Measurements from ENCODE around the gene MT4.
"Not testable (repeated sequence)": the region's sequence is repeated elsewhere in the genome, so short reads cannot be mapped to it uniquely, and the experiment has no call there.

The MT4 gene

DNA sequence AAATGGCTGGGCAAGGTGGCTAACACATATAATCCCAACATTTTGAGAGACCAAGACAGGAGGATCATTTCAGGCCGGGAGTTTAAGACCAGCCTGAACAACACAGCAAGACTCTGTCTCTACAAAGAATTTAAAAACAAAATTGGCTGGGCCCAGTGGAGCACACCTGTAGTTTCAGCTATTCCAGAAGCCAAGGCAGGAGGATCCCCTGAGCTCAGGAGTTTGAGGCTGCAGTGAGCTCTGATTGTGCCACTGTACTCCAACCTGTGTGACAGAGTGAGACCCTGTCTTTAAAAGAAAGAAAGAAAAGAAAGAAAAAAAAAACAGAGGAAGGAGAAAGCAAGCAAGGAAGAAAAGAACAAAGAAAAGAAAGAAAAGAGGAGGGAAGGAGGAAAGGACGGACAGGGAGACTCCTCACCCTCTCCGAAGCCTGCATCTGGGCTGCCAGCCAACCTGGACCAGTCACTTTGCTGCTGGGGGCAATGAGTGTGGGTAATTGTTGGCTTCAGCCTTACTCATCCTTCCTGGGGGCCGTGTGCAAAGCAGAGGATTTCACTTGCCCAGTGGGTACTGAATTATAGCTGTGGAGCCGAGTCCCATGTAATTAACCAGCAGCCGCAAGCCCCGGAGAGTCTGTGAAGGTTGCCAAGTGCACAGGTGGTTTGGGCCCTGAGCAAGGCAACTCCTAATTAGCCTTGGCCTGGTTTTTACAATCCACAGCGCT is 6.7 kb upstream of the MT4 start:
- DNase-seq (ENCODE audit: low read depth in 2 of 3, low spot score in 2 of 3) = no peak

DNA sequence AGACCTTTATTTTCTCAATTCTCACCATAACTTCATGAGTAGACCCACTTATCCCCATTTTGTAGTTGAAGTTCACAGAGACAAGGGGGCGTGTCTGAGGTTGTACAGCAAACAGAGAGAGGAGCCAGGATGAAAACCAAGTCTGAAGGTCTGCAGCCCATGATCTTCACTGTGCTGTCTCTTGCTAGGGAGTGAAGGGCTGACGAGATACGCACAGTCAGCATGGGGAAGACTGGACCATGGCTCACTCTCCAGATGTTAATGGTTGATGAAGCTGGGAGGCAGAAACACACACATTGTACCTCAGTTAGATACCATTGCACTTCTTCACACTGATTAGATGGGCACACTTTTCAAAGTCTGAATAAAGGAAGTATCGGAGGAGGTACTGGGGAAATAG is 5.8 kb upstream of the MT4 start:
- DNase-seq (ENCODE audit: low read depth in 2 of 3, low spot score in 2 of 3) = no peak

DNA sequence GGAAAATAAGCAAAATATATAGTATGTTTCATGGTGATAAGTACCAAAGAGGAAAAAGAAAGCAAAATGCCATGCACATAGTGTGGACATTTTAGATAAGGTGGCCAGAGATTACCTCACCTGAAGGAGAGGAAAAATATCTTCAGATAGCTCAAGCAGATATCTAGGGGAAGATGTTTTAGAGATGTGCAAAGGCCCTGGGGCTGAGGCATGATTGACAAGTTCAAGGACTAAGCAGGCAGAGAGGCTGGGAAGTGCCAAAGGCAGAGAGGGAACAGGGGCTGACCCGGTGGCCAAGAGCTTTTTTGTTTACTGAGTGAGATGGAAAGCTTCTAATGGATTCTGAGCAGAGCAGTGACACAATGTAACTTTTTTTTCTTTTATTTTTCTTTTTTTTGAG is 4.4 kb upstream of the MT4 start:
- DNase-seq (ENCODE audit: low read depth in 2 of 3, low spot score in 2 of 3) = no peak

DNA sequence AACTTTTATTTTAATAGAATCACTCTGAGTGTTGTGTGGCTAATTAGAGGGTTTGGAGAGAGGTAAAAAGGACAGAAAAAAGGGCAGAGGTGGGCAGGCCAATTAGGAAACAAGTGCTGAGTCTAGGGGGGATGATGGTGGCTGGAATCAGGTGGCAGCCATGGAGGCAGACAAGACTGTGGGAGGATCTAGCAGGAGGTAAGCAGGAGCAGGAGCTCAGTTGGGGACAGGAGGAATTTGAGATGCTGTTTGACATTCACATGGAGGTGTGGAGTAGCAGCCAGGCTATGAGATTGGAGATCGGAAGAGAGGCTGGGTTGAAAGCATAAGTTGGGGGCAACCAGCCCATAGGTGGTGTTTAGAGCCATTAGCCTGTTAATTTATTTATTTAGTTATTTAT is 3.7 kb upstream of the MT4 start:
- DNase-seq (ENCODE audit: low read depth in 2 of 3, low spot score in 2 of 3) = no peak

DNA sequence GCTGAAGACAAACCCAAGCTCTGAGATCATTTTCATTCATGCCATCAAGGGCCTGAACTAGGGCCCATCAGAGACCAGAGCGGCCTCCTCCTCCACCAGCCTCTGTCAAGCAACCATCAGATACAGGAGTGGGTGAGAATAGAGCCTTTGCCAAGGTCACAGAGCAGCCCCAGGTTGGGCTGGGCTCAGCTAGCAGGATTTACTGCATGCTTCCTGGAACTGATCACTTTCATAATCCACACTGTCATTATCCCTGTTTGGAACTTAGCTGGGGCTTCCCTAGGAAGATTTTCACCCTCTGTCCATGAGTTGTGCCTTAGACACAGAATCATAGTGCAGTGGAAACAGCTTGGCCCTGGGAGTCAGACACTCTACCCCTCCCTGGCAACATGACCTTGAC is 5.1 kb downstream of the MT4 start:
- DNase-seq (ENCODE audit: low read depth in 2 of 3, low spot score in 2 of 3) = no peak

DNA sequence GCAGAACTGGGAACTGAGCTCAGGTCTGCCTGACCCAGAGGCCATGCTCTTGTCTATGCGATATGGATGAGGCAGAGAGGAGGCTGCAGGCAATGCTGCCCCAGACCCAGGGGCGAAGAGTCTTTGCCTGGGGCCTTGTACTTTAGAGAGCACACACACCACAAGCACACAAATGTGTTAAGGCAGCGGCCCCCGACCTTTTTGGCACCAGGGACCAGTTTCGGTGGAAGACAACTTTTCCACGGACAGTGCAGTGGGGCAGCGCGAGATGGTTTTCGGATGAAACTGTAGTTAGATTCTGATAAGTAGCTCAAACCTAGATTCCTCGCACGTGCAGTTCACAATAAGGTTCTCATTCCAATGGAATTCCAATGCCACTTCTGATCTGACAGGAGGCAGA is 6.7 kb downstream of the MT4 start:
- DNase-seq (ENCODE audit: low read depth in 2 of 3, low spot score in 2 of 3) = no peak

DNA sequence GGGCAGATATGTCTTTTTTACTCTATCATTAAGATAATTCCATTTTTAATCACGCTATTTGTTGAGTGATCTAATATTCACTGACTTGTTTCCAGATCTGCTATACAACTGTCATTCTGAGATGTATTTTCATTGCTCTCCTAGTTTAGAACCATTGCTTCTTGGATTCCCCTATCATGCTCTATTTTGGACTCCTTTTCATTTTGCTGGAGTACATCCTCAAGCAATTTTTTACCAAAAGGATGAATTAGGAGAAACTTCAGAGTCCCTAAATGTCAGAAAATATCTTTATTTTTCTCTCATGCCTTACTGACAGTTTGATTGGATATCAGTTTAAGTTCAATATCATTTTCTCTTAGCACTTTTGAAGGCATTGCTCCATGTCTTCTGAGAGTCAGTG is 9.8 kb downstream of the MT4 start:
- no peak for DNase-seq (ENCODE audit: low read depth in 2 of 3, low spot score in 2 of 3)

DNA sequence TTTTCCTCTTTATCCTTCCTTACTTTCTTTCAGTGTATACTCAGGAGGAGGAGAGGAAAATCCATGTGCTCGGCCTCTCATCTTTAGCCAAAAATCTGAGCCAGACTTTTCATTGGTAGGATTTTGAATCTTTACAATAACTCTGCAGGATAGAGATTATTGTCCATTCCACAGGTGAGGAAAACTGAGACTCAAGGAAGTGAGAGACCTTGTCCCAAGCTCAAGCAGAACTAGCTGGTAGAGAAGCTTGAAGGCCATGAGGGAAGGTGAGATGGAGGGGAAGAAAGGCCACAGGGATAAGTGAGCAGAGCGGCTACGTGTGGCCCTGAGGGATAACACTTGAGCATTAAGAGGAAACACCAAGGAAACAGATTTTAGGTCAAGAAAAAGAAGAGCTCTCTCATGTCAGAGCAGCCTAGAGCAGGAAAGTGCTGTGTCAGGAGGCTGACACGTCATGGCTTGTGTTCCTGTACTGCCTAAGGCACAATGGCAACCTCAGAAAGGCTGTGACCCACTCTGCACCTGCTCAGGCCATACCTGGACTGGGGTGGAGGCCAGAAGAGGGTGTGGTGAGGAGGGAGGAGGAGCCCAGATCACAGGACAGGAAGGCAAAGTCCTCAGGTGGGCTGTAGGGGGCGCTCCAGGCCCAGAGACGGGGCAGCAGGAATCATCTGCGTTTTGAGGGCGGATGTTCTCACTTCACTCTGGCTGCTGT is 11.9 kb downstream of the MT4 start:
- DNase-seq (ENCODE audit: low read depth in 2 of 3, low spot score in 2 of 3) = peak; percentile 51 to 82 (median 76)

DNA sequence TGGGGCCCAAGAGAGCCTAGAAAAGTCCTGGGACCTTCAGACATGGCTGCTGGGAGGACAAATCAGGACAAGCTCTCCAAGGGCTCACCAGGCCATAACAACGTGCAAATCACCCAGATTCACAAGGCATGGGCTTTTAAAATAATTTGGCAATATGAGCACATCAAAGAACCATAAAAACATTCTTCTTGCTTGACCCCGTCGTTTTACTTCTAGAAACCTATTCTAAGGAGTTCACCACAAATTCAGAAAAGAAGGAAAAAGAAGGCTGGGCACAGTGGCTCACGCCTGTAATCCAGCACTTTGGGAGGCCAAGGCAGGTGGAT is 12.4 kb downstream of the MT4 start:
- DNase-seq (ENCODE audit: low read depth in 2 of 3, low spot score in 2 of 3) = no peak

DNA sequence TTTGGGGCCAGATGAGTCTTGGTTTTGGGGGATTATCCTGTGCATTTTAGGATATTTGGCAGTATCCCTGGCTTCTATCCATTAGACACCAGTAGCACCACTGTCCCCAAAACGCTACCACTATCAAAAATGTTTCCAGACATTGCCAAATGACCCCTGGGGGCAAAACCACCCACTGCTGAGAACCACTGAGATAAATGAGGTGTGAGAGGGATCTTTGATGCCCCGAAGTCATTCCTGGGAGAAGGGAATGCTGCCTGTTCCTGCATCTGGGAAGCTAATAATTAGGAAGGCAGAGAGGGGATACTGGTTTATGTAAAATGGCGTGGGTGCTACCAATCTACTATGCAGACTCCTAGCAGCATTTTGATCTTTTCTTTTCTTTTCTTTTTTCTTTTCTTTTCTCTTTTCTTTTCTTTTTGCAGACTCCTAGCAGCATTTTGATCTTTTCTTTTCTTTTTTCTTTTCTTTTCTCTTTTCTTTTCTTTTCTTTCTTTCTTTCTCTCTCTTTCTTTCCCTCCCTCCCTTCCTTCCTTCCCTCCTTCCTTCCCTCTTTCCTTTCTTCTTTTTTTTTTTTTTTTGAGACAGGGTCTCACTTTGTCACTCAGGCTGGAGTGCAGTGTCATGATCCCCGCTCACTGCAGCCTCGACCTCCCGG is 15.6 kb downstream of the MT4 start:
- no peak for DNase-seq (ENCODE audit: low read depth in 2 of 3, low spot score in 2 of 3)

DNA sequence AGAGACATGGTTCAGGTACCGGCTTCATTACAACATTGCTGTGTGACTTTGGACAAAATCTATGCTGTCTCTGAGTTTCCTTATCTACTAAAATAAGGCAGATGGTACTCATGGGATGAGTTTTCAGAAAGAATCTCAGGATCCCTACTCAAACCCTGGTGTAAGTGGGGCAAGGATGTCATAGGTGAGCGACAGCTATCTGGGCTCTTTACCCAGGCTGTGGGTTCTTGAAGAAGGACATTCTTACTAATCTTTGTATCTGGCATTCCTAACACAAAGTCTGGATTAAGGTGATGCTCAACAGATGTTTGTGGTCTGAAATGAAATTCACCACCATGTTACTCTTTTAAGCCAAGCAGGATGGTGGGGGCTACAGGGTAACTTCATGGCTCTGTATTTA is 18.0 kb downstream of the MT4 start:
- DNase-seq (ENCODE audit: low read depth in 2 of 3, low spot score in 2 of 3) = not testable (repeated sequence)

DNA sequence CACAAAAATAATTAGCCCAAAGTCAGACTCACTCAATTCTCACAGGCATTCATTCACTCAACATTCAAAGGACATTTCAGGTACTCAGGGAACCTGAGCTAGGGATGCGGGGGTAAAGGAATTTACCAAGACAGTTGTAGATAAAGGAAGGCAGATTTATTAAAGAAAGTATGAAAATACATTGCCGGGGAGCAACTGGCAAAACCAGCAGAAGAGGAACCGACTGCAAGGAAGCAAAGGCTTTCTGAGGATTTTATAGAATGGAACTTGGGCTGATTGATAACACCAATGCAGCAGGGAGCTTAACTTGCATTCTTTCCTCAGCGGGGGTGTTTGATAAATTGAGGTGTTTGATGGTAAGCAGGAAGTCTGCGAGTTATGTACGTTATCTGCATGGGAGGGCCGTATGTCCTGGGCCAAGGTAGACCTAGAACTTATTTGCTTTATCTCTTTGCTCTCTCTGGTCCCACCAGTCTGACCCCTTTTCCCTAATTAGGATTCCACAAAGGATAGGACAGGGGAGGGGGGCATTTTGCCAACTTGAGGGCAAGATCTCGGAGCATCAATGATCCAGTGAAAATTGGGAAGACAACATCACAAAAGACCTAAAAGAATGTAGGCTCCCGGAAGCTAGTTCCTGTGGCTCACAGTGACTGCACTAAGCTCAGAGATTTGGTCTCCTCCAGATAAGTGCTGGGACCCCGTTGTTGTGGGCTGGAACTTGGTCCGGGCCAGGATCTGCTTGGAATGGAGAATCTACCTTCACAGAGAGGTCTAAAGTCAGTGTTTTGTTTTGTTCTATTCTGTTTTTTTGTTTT is 18.7 kb downstream of the MT4 start:
- DNase-seq (ENCODE audit: low read depth in 2 of 3, low spot score in 2 of 3) = no peak

DNA sequence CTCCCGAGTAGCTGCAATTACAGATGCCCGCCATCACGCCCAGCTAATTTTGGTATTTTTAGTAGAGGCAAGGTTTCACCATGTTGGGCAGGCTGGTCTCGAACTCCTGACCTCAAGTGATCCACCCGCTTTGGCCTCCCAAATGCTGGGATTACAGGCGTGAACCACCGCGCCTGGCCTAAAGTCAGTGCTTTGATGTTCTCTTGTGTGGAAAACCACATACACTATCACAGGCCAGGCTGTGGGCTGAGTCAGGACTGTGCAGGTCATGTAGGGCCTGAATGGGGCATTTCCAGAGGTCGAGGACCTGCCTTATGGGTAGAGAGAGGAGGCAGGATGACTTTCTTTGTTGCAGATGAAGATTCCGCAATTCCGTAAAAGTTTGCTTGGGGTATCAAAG is 19.4 kb downstream of the MT4 start:
- no peak for DNase-seq (ENCODE audit: low read depth in 2 of 3, low spot score in 2 of 3)

DNA sequence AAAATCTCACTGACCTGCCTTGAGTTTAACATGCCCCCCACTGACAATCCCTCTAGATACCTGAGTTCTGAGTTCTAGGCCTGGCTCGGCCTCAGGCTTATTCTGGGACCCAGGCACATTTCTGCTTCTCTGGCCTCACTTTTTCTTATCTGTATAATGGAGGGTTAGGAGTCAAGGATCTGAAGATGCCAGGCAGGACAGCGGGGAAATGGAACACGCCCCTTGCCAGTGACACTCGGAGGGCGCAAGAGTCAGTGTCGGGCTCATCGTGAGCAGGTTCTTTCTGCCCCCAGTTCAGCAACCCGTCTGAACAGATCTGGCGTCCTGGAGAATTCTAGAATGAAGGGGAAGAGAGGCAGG is 23.9 kb downstream of the MT4 start:
- DNase-seq (ENCODE audit: low read depth in 2 of 3, low spot score in 2 of 3) = no peak

DNA sequence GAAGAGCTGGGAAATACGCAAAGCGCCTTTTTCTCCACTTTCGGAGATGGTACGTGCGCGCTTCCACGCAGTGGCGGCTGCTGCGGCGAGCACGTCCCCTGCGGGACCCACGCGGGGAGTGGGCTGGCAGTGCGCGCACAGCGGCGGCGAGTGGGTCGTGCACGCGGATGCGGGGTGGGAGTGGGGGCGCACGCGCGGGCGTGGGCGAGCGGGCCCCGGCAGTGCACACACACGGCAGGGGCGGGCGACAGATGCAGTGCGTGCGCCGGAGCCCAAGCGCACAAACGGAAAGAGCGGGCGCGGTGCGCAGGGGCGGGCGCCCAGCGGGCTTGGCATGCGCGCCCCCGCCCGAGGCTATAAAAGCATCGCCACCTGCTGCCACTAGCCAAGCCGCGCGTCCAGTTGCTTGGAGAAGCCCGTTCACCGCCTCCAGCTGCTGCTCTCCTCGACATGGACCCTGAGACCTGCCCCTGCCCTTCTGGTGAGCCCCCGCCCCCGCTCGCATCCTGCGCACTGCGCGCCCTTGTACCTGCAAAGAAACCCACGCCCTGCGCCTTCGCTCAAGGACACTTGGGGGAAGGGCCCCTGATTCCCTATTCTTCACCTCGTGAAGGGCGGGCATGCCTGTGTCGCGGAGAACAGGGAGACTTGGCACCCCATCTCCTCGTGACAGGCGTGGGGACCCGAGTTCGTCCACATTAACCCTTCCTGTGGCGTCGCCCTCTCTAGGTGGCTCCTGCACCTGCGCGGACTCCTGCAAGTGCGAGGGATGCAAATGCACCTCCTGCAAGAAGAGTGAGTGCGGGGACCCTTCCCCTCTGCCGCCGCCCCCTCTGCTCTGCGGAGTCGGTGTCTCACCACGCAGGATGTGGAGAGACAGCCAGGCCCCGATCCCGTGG is 24.5 kb downstream of the MT4 start, which contains the start of gene MT3:
TSS of gene MT3 (plus strand) at position 388 of the 899 bp plus-strand sequence. CDS start at position 451, 63 bp downstream.
- no peak for DNase-seq (ENCODE audit: low read depth in 2 of 3, low spot score in 2 of 3)

DNA sequence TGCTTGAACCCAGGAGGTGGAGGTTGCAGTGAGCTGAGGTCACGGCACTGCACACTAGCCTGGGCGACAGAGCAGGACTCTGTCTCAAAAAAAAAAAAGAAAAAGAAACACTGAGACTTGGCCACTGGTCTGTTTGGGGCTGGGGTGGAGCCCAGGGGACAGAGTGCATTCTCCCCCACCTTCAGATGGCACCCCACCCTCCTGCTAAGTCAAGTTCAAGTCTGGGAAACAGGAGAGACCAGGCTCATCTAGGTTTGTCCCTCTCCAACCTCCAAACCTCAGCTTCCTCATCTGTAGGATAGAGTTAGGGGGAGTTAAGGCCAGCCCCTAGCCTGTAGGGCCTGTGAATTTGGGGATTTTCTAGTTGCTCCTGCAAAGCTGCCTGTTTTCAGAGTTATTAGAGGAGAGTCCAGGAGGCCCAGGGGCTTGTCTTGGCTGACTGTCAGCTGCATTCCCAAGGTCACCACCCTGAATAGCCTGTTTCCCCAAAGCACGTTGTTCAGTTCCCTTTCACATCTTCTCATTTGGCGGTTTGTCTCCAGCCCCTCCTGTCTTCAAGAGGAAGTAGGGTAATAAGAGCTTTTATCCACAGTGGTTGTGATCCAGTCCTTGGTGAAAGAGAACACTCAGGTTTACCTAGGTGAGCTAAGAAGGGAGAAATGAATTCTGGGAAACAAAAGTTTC is 26.6 kb downstream of the MT4 start:
- DNase-seq (ENCODE audit: low read depth in 2 of 3, low spot score in 2 of 3) = no peak

DNA sequence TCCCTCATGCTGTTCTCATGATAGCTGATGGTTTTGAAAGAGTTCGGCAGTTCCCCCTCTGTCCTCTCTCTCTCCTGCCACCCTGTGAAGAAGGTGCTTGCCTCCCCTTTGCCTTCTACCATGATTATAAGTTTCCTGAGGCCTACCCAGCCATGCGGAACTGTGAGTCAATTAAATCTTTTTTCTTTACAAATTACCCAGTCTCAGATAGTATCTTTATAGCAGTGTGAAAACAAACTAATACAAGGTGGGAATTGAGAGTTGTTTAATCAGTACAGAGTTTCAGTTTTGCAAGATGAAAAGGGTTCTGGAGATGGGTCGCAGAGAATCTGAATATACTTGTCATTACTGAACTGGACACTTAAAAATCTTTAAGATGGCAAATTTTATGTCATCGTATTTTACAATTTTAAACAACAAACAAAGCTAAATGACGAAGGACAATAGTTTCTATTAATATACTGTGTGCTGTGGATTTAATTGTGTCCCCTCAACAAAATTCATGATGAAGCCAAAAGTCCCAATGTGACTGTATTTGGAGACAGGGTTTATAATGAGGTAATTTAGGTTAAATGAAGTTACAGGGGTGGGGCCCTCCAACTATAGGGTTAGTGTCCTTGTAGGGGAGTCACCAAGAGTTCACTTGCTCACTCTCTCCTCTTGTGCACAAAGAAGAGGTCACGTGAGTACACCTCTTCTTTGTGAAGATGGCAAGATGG is 28.9 kb downstream of the MT4 start:
- DNase-seq (ENCODE audit: low read depth in 2 of 3, low spot score in 2 of 3) = no peak

DNA sequence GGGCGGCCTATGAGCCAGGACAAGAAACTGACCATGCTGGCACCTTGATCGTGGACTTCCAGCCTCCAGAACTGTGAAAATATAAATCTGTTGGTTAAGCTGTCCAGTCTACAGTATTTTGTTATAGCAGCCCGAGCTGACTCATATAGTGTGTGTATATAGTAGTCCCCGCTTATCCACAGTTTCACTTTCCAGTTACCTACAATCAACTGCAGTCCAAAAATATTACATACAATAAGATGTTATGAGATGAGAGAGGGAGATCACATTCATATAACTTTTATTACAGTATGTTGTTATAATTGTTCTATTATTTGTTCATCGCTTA is 29.4 kb downstream of the MT4 start:
- no peak for DNase-seq (ENCODE audit: low read depth in 2 of 3, low spot score in 2 of 3)

DNA sequence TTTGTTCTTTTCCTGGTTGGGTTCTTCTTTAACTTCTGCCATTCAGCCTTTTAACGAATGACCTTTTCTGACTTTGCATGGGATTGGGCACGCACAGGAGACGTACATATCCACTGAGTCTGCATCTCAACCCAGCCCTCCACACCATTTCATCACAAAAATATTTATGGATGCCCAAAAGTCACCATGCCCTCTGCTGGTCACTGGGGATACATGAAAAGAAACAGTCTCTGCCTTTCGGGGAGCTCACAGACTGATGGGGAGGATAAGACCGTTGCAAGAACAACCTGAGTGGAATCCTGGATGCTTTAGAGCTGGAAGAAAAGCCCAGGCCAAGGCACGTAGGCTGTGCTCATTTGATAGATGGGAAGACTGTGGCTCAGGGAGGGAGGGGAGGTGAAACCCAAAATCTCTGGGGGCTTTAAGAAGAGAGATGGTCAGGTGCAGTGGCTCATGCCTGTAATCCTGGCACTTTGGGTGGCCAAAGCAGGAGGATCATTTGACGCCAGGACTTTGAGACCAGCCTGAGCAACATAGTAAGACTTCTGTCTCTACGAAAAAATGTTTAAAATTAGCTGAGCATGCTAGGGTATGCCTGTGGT is 35.6 kb downstream of the MT4 start:
- DNase-seq (ENCODE audit: low read depth in 2 of 3, low spot score in 2 of 3) = no peak
